ENCODE measurements around the gene ALKBH8.
"Not testable (repeated sequence)": the region's sequence is repeated elsewhere in the genome, so short reads cannot be mapped to it uniquely, and the experiment has no call there.

Gene ALKBH8

GRCh38 chr11:107501713-107502112 lies 63.8 kb downstream of the ALKBH8 start:
- DNase-seq: no peak

DNA sequence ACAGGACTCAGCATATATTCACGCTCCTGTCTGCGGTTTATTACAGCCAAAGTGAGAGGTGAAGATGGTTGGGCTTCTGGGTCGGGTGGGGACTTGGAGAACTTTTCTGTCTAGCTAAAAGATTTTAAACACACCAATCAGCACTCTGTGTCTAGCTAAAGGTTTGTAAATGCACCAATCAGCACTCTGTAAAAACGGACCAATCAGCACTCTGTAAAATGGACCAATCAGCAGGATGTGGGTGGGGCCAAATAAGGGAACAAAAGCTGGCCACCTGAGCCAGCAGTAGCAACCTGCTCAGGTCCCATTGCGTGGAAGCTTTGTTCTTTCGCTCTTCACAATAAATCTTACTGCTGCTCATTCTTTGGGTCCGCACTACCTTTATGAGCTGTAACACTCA lies 68.2 kb downstream of the ALKBH8 start:
- DNase-seq: not testable (repeated sequence)

DNA sequence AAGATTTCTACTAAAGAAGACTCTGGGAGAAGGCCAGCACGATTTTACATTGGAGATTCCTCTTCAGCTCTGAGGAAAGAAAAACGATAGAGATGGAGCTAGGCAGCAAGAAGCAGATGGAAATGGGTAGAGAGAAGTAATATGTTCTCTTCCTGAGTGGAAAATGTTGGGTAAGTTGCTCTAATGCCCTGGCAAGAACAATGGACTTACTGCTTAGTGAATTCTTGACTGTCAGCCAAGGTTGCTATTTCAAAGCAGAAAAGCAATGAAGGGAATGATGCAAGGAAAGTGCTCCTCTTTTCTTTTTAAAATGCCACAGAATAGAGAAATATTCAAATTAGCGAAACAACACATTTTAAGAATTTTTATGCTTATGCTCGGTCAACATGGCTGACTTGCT lies 69.5 kb downstream of the ALKBH8 start:
- DNase-seq: no peak

DNA sequence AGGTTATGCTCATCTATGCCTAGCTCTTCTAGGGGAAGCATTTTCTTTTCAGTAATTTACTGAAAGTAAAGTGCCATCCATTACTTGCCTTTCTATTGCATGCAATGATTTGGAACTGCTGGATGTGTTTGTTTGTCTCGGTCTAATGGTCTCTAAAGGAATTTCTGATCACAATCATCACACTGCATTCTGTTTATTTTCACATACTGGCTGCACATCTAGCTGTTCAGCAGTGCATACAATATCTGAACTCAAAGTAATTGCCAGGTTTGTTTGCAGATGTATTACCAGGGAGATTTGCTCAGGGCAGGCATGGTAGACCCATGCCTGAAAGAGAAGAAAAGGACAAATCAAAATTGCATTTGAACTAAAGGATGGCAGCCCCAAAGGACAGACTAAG lies 71.5 kb downstream of the ALKBH8 start:
- DNase-seq: no peak

DNA sequence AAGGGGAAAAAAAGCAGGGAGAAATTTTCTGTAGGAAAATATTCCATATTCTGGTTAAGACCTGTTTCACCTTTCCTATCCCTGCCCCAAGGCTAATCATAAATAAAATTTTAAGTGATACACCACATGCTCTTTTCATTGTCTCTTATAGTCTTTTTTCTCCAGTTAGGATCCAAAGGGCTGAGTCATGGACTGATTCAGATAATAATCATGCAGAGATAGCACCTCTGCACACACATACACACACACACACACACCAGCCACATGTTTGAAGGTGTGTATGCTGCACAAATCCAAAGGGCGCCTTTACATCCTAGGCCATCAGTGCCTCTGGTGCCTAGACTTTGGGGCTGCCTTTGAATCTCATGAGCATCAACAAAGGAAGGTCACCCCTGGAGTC lies 72.4 kb downstream of the ALKBH8 start:
- no peak for DNase-seq

- no peak for DNase-seq
Measured at GRCh38 chr11:107490836-107491235, 74.7 kb downstream of the ALKBH8 start.

- no peak for DNase-seq
Measured at GRCh38 chr11:107482234-107482633, 83.3 kb downstream of the ALKBH8 start.

DNA sequence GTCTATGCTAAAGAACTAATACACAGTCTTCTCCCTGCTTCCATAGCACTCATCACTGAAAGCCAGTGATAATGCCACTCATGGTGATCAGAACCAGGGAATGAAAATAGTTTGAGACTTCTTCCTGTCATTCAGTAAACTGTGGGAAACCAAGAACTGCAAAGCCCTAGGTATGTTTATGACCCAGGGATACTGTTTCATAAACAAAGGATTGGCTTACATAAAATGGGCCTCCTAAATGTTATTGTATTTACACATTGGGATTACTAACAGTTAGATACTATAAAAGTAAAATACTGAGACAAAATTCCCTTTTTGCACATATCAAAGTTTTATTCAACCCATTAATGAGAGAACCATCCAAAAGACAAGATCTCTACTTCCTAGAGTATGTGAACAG lies 86.6 kb downstream of the ALKBH8 start:
- no peak for DNase-seq

- DNase-seq: no peak
Measured at GRCh38 chr11:107477820-107478219, 87.7 kb downstream of the ALKBH8 start.

GRCh38 chr11:107473792-107474191 lies 91.7 kb downstream of the ALKBH8 start:
- no peak for DNase-seq

GRCh38 chr11:107472966-107473365 lies 92.6 kb downstream of the ALKBH8 start:
- no peak for DNase-seq

DNA sequence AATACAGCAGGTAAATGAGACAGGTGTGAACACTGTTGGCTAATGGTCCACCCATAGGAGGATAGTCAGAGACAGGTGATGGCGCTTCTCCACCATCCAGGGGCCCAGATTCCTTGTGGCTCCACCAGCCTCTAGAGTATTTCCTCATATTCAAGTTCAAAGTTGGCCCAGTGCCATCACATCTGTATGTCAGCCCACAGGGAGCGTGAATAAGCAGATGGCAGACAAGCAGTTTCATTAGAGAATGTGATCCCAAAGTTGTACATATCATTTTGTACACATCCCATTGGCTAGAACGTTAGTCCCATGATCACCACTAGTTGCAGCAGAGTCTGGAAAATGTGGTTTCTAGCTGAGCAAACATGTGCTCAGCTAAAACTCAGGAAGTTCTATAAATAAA lies 96.9 kb downstream of the ALKBH8 start:
- DNase-seq: no peak

- no peak for DNase-seq
Measured at GRCh38 chr11:107467696-107468095, 97.8 kb downstream of the ALKBH8 start.

DNA sequence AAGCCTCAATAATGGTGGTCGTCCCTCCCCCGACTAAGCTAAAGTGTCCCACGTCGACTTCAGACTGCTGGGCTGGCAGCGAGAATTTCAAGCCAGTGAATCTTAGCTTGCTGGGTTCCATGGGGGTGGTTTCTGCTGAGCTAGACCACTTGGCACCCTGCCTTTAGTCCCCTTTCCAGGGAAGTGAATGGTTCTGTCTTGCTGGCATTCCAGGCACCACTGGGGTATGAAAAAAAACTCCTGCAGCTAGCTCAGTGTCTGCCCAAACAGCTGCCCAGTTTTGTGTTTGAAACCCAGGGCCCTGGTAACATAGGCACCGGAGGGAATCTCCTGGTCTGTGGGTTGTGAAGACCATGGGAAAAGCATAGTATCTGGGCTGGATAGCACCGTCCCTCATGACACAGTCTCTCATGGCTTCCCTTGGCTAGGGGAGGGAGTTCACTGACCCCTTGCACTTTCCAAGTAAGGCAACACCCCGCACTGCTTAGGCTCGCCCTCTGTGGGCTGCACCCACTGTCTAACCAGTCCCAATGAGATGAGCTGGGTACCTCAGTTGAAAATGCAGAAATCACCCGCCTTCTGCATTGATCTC lies 99.2 kb downstream of the ALKBH8 start:
- DNase-seq: not testable (repeated sequence)

DNA sequence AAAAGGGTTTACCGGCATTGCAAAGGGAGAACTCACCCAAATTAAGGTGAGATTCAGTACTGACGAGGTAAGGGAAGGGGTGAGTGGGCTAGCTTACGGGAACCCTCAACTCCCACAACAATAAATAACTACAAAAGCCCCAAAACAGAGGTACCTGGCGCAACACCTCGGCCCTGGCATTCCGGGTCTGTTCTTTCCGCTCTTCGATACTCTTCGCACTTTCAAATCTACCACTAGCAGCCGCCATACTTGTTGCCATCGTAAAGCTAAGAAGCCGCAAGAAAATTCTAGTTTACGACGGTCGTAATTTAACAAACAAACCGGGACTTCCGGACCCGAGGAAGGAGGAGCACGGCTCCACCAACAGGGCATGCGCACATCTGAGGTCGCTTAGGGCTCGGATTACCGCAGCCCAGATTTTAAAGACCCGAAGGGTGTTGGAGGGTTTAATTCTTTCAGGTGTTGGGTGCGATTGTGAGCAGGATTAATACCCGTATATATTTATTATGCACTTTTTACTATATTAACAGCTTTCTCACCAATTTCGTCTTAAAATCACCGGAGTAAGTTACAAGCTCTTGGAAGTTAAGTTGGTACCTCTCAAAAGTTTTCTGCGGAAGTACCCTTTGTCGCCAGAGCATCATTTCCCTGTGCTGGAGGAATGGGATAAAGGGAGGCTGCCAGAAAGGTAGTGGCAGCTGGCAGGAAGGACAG lies 107.8 kb downstream of the ALKBH8 start, which contains the start of gene CWF19L2:
TSS of gene CWF19L2 (minus strand) at position 268 of the 714 bp plus-strand sequence. CDS start at position 259, 9 bp downstream.
- peak; percentile 95 for DNase-seq

DNA sequence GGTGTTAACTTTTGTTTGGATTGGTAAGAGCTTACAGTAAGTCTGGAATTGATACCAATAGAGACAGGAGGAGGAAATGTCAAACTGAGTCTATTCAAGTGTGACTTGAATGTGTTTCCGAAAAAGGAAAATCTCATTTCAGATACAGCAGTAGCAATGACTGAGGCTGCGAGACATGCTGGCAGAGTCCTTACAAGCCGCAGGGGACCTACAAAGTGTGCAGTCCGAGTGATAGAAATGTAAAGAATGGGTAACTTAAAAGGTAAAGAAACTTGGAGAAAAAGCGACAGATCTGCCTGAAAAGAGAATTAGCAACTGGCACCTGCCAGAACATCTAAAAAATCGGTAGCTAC lies 108.4 kb downstream of the ALKBH8 start:
- DNase-seq: peak; percentile 16

GRCh38 chr11:107453594-107454286 lies 111.8 kb downstream of the ALKBH8 start:
- no peak for DNase-seq

Data from activated CD4-positive, alpha-beta T cell treated with anti-CD3 and anti-CD28 coated beads, Interleukin-2, amount 50 U/mL, for 16 hours (primary cell).